ENCODE results near the gene PDK1. TPM values are rescaled to one million over a fixed set of nuclear protein-coding genes. Genes with fewer than 3 reads are reported as not detected.

PDK1 gene
- polyA plus RNA-seq, 3 donors from 2014 or later = 9.9 to 14.4 (median 10.0) TPM

GRCh38 chr2:172643142-172643541 lies 87.3 kb downstream of the PDK1 start:
- Mint-ChIP-seq H3K36me3 (no peaks in the 10 kb centered on the region), H3K27ac (no peak overlapping the region), H3K9me3 (peaks cover 0 to 9% (median 3%) of the 10 kb centered on the region in 6 donors), H3K4me1 (no peaks in the 10 kb centered on the region), H3K27me3 (ENCODE audit: low read depth in 3 of 3) (peaks cover 2 to 8% (median 6%) of the 10 kb centered on the region in 3 donors), H3K4me3 (no peak overlapping the region)
- DNase-seq = no peak

- no peaks in the 10 kb centered on the region for H3K36me3 Mint-ChIP-seq
- peaks cover 3 to 27% (median 5%) of the 10 kb centered on the region in 6 donors for H3K9me3 Mint-ChIP-seq
- no peak overlapping the region for H3K4me3 Mint-ChIP-seq
- H3K4me1 Mint-ChIP-seq = no peaks in the 10 kb centered on the region
- H3K27me3 Mint-ChIP-seq (ENCODE audit: low read depth in 3 of 3) = peaks cover 6 to 10% (median 9%) of the 10 kb centered on the region in 3 donors
- no peak for DNase-seq
- no peak overlapping the region for H3K27ac Mint-ChIP-seq
Observed at GRCh38 chr2:172647439-172647838, 91.5 kb downstream of the PDK1 start.

- H3K36me3 Mint-ChIP-seq = peaks cover 0 to 10% (median 0%) of the 10 kb centered on the region in 3 donors
- no peaks in the 10 kb centered on the region for H3K4me1 Mint-ChIP-seq
- no peak overlapping the region for H3K4me3 Mint-ChIP-seq
- H3K27me3 Mint-ChIP-seq (ENCODE audit: low read depth in 3 of 3) = peaks cover 2 to 5% (median 2%) of the 10 kb centered on the region in 3 donors
- H3K27ac Mint-ChIP-seq = no peak overlapping the region
- no peak for DNase-seq
- peaks cover 8 to 44% (median 18%) of the 10 kb centered on the region in 6 donors for H3K9me3 Mint-ChIP-seq
Observed at GRCh38 chr2:172655091-172655837, 99.4 kb downstream of the PDK1 start.

GRCh38 chr2:172655838-172656573 lies 100.1 kb downstream of the PDK1 start:
- DNase-seq = no peak
- Mint-ChIP-seq H3K4me1 (no peaks in the 10 kb centered on the region), H3K4me3 (no peak overlapping the region), H3K27me3 (ENCODE audit: low read depth in 3 of 3) (peaks cover 2 to 8% (median 5%) of the 10 kb centered on the region in 3 donors), H3K36me3 (peaks cover 0 to 10% (median 0%) of the 10 kb centered on the region in 3 donors), H3K9me3 (peaks cover 8 to 44% (median 20%) of the 10 kb centered on the region in 6 donors), H3K27ac (no peak overlapping the region)

Other genes starting within 250 kb of the PDK1 start
- gene ITGA6, start 128.5 kb upstream of the PDK1 start, polyA plus RNA-seq = 10 to 100 TPM; 26.8 to 39.9 (median 34.0) TPM
- not detected for gene RAPGEF4, start 179.8 kb downstream of the PDK1 start, polyA plus RNA-seq

Measured in immature natural killer cell (primary cell).